HG02798 (cell line): Measurements from ENCODE around the gene SOX11.
"Not testable (repeated sequence)": the region's sequence is repeated elsewhere in the genome, so short reads cannot be mapped to it uniquely, and the experiment has no call there.

Experiments used
- ATAC-seq: cut with Tn5 transposase; IDR thresholded peaks from one replicate; pipeline ENCODE4 v1.9.1; 2021; ENCODE audit warnings: mild to moderate bottlenecking; ENCODE audit not compliant: unreplicated experiment, poor library complexity

SOX11 gene

GRCh38 chr2:5691985-5692529 lies at the start of gene SOX11:
Gene SOX11, plus strand, starts transcription at chr2:5692384. Its CDS starts 338 bp downstream, at chr2:5692722.
- ATAC-seq, result no peak

- ATAC-seq, result not testable (repeated sequence)
Measured at GRCh38 chr2:5652734-5653133, 39.5 kb upstream of the SOX11 start.

- ATAC-seq, result not testable (repeated sequence)
Measured at GRCh38 chr2:5653756-5654155, 38.4 kb upstream of the SOX11 start.

GRCh38 chr2:5657231-5657630 lies 35.0 kb upstream of the SOX11 start:
- no peak for ATAC-seq

GRCh38 chr2:5660591-5660990 lies 31.6 kb upstream of the SOX11 start:
- no peak for ATAC-seq

- no peak for ATAC-seq
Measured at GRCh38 chr2:5661362-5661761, 30.8 kb upstream of the SOX11 start.

- no peak for ATAC-seq
Measured at GRCh38 chr2:5664278-5664681, 27.9 kb upstream of the SOX11 start.

- ATAC-seq, result no peak
Measured at GRCh38 chr2:5665066-5665465, 27.1 kb upstream of the SOX11 start.

- ATAC-seq, result no peak
Measured at GRCh38 chr2:5666798-5667197, 25.4 kb upstream of the SOX11 start.

GRCh38 chr2:5667655-5668054 lies 24.5 kb upstream of the SOX11 start:
- not testable (repeated sequence) for ATAC-seq

- no peak for ATAC-seq
Measured at GRCh38 chr2:5668682-5669250, 23.4 kb upstream of the SOX11 start.

- ATAC-seq, result no peak
Measured at GRCh38 chr2:5672749-5673144, 19.4 kb upstream of the SOX11 start.

- no peak for ATAC-seq
Measured at GRCh38 chr2:5673145-5674025, 18.8 kb upstream of the SOX11 start.

- no peak for ATAC-seq
Measured at GRCh38 chr2:5674026-5674340, 18.2 kb upstream of the SOX11 start.

GRCh38 chr2:5677133-5677532 lies 15.1 kb upstream of the SOX11 start:
- no peak for ATAC-seq

- no peak for ATAC-seq
Measured at GRCh38 chr2:5683471-5683870, 8.7 kb upstream of the SOX11 start.

GRCh38 chr2:5685225-5685624 lies 7.0 kb upstream of the SOX11 start:
- ATAC-seq, result no peak

- no peak for ATAC-seq
Measured at GRCh38 chr2:5686068-5686467, 6.1 kb upstream of the SOX11 start.

- no peak for ATAC-seq
Measured at GRCh38 chr2:5686536-5686935, 5.6 kb upstream of the SOX11 start.

GRCh38 chr2:5689750-5690149 lies 2.4 kb upstream of the SOX11 start:
- no peak for ATAC-seq

GRCh38 chr2:5690286-5690685 lies 1.9 kb upstream of the SOX11 start:
- ATAC-seq, result no peak
